Liver (tissue), 9 donors: Measurements from ENCODE around the gene SLC30A4. TPM values are rescaled to one million over a fixed set of nuclear protein-coding genes. Genes with fewer than 3 reads are reported as not detected.

Experiments used
- DNase-seq: peaks from one replicate; pipeline ENCODE4 v3.0.0-alpha.2; 2017; ENCODE audit warnings: low spot score
- H3K27ac ChIP-seq, 2 donors: one replicate each; pipeline ENCODE4 v1.7.0; 2013; ENCODE audit warnings: inconsistent platforms in 2 of 2, low read length in 2 of 2, control low read depth in 1 of 2, low read depth in 1 of 2, mild to moderate bottlenecking in 1 of 2
- H3K27me3 ChIP-seq, 4 donors: one replicate each; pipeline versions ENCODE4 v1.6.1 to v1.7.0; 2013; ENCODE audit warnings: low read length in 3 of 4, inconsistent platforms in 1 of 4, mild to moderate bottlenecking in 1 of 4, moderate library complexity in 1 of 4; ENCODE audit not compliant: control insufficient read depth in 4 of 4, insufficient read depth in 4 of 4
- H3K36me3 ChIP-seq, 4 donors: one replicate each; pipeline versions ENCODE4 v1.6.1 to v1.7.0; 2013; ENCODE audit warnings: low read length in 3 of 4, mild to moderate bottlenecking in 3 of 4, low read depth in 1 of 4, moderate library complexity in 1 of 4; ENCODE audit not compliant: control insufficient read depth in 4 of 4, insufficient read depth in 3 of 4
- H3K4me1 ChIP-seq, 4 donors: one replicate each; pipeline versions ENCODE4 v1.6.1 to v1.7.0; 2013; ENCODE audit warnings: low read length in 3 of 4, mild to moderate bottlenecking in 3 of 4, moderate library complexity in 1 of 4; ENCODE audit not compliant: control insufficient read depth in 4 of 4, insufficient read depth in 4 of 4
- H3K4me3 ChIP-seq, 3 donors: one replicate each; pipeline versions ENCODE4 v1.6.1 to v1.7.0; 2013; ENCODE audit warnings: low read length in 3 of 3, control low read depth in 1 of 3, low read depth in 1 of 3, mild to moderate bottlenecking in 1 of 3
- H3K9ac ChIP-seq, 2 donors: one replicate each; pipeline ENCODE4 v1.7.0; 2013; ENCODE audit warnings: low read length in 2 of 2, mild to moderate bottlenecking in 2 of 2, moderate library complexity in 2 of 2, control low read depth in 1 of 2, low read depth in 1 of 2
- H3K9me3 ChIP-seq, 4 donors: one replicate each; pipeline versions ENCODE4 v1.6.1 to v1.7.0; 2013; ENCODE audit warnings: low read length in 3 of 4; ENCODE audit not compliant: control insufficient read depth in 4 of 4
- EGR1 ChIP-seq, 2 donors: IDR thresholded peaks; 2 replicates each; pipeline ENCODE4 v1.6.1; 2016 to 2018; ENCODE audit warnings: antibody characterized with exemption in 2 of 2, low read depth in 2 of 2
- FOXA1 ChIP-seq: IDR thresholded peaks from 2 replicates; pipeline ENCODE4 v1.6.1; 2016; ENCODE audit warnings: antibody characterized with exemption
- FOXA2 ChIP-seq: IDR thresholded peaks from 2 replicates; pipeline ENCODE4 v1.6.1; 2016; ENCODE audit warnings: antibody characterized with exemption
- HNF4A ChIP-seq, 2 donors: conservative IDR thresholded peaks; 2 replicates each; pipeline ENCODE4 v1.6.1; 2016; ENCODE audit warnings: antibody characterized with exemption in 2 of 2, mild to moderate bottlenecking in 2 of 2
- HNF4G ChIP-seq: IDR thresholded peaks from 2 replicates; pipeline ENCODE4 v1.6.1; 2016; ENCODE audit warnings: antibody characterized with exemption
- JUND ChIP-seq, 2 donors: IDR thresholded peaks; 2 replicates each; pipeline ENCODE4 v1.6.1; 2016; ENCODE audit warnings: antibody characterized with exemption in 2 of 2
- NR2F2 ChIP-seq: IDR thresholded peaks from 2 replicates; pipeline ENCODE4 v1.6.1; 2016; ENCODE audit warnings: antibody characterized with exemption
- REST ChIP-seq: IDR thresholded peaks from 2 replicates; pipeline ENCODE4 v1.6.1; 2016; ENCODE audit warnings: antibody characterized with exemption, mild to moderate bottlenecking
- RXRA ChIP-seq, 2 donors: IDR thresholded peaks; 2 replicates each; pipeline ENCODE4 v1.6.1; 2017 to 2018; ENCODE audit warnings: antibody characterized with exemption in 2 of 2, mild to moderate bottlenecking in 1 of 2
- SP1 ChIP-seq: IDR thresholded peaks from 2 replicates; pipeline ENCODE4 v1.6.1; 2018; ENCODE audit warnings: antibody characterized with exemption, mild to moderate bottlenecking
- TAF1 ChIP-seq: conservative IDR thresholded peaks from 2 replicates; pipeline ENCODE4 v1.6.1; 2016; ENCODE audit warnings: antibody characterized with exemption, mild to moderate bottlenecking
- YY1 ChIP-seq: IDR thresholded peaks from 2 replicates; pipeline ENCODE4 v1.6.1; 2016; ENCODE audit warnings: antibody characterized with exemption, mild to moderate bottlenecking
- WGBS: extraction: QIAGEN DNeasy Blood & Tissue Kit; methylation state at CpG from one replicate; pipeline ENCODE4 v1.1.7; 2013; 5-methylcytosine and 5-hydroxymethylcytosine counted together
- polyA plus RNA-seq, 2 donors: library from polyadenylated mRNA; stranded (reverse) in 1 of 2; unstranded in 1 of 2; fragments of 200-250 nt in 1 of 2; fragments of >200 nt in 1 of 2; fragmentation: Nextera tagmentation in 1 of 2; extraction: Ambion mirVana in 1 of 2; gene quantifications; one replicate each; pipeline versions ENCODE4 v1.2.1 to v1.2.3, GENCODE V29; 2013 to 2015
- total RNA-seq, 2 donors: library from RNA; depleted of rRNA; stranded (reverse); fragments of >200 nt; gene quantifications; one replicate each; pipeline ENCODE4 v1.2.3, GENCODE V29; 2014
- TF ChIP-seq, protein P1 (sequence below): IDR thresholded peaks from 2 replicates; pipeline ENCODE4 v1.6.1; 2016; ENCODE audit warnings: antibody characterized with exemption
- TF ChIP-seq, protein P2 (sequence below): IDR thresholded peaks from 2 replicates; pipeline ENCODE4 v1.6.1; 2016; ENCODE audit warnings: antibody characterized with exemption
- TF ChIP-seq, protein P3 (sequence below): IDR thresholded peaks from 2 replicates; pipeline ENCODE4 v1.6.1; 2016; ENCODE audit warnings: antibody characterized with exemption
- donor health status: healthy.
- donor health status: healthy.
- donor health status: healthy.
- donor health status: healthy.
- donor health status: healthy.

The SLC30A4 gene
- total and polyA plus RNA-seq, 4 donors = 0.69 to 5.6 (median 2.7) TPM

DNA sequence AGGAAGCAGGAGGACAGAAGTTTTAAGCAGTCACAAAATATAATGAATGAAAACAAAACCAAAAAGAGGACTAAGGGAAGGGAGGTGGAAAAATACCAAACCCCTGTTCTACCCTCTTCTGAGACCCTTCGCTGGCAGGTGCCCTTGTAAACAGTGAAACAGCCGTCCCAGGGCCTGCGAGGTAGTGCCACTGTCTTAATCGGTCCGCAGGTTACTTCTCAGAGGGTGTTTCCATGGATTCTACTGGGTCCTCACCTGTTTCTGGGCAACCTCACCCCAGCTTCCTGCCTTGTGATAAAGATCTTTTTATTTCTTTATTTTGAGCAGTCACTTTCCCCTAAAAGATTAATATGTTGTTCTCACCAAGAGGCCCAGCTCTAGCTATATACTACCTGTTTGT lies 65.3 kb downstream of the SLC30A4 start:
- Histone ChIP-seq H3K4me1 (peaks cover 0 to 10% (median 7%) of the 10 kb centered on the region in 4 donors), H3K9ac (peak overlapping the region in 1 of 2 donors; percentile 94), H3K27ac (no peak overlapping the region)

DNA sequence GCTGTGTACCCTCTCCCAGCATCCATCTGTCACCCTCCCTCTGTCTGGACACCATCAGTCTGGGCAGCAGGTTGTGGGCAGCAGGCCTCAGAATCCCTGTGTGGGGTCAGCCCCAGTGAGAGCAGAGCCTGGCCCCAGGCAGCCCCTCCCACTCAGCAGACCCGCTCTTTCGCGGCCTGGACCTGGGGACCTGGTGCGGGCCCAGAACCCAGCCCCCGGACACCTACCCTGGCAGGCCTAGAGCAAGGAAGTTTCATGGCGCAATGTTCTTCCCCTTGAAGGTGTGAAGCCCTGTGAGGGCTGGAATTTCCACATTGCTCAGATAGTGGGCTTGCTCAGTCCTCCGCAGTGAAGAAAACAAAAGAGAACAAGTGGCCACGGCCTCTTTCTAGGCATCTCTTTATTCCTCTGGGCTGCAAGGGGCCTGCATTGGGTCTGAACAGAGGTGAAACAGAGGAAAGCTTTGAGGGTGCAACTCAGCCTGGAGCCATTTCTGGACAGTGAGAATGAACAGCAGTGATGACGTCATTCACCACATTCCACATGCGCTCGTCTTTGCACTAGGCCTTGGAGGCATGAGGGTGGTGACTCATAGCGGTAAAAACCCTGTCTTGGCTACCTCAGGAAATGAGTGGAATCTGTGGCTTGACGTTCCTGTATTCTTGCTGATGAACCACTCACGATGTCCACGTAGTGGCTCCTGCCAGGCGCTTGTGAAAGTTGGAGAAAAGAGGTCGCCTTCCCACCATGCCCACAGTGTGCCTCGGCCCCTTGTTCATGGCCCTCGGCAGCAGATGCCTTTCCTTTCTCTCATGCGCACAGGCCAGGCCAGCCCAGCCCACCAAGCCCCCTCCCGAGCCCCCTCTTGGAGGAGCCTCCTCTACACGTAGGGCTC lies 66.1 kb downstream of the SLC30A4 start:
- Histone ChIP-seq H3K9me3 (no peaks in the 10 kb centered on the region), H3K27me3 (no peaks in the 10 kb centered on the region), H3K4me1 (peaks cover 0 to 10% (median 7%) of the 10 kb centered on the region in 4 donors), H3K4me3 (no peak overlapping the region), H3K27ac (no peak overlapping the region), H3K9ac (no peak overlapping the region), H3K36me3 (no peaks in the 10 kb centered on the region)
- TF ChIP-seq, protein P1, sequence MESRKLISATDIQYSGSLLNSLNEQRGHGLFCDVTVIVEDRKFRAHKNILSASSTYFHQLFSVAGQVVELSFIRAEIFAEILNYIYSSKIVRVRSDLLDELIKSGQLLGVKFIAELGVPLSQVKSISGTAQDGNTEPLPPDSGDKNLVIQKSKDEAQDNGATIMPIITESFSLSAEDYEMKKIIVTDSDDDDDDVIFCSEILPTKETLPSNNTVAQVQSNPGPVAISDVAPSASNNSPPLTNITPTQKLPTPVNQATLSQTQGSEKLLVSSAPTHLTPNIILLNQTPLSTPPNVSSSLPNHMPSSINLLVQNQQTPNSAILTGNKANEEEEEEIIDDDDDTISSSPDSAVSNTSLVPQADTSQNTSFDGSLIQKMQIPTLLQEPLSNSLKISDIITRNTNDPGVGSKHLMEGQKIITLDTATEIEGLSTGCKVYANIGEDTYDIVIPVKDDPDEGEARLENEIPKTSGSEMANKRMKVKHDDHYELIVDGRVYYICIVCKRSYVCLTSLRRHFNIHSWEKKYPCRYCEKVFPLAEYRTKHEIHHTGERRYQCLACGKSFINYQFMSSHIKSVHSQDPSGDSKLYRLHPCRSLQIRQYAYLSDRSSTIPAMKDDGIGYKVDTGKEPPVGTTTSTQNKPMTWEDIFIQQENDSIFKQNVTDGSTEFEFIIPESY = no peak
- TF ChIP-seq JUND (IDR thresholded peaks at IDR 0.05) = peak in 1 of 2 donors; percentile 18
- WGBS = 71% methylated on average over 22 of the region's 22 CpGs
- DNase-seq = no peak

More for the DNA sequence above, 65.3 kb downstream of the SLC30A4 start:
- DNase-seq = no peak
- Histone ChIP-seq H3K4me3 (no peak overlapping the region), H3K36me3 (no peaks in the 10 kb centered on the region), H3K9me3 (no peaks in the 10 kb centered on the region), H3K27me3 (no peaks in the 10 kb centered on the region)
- WGBS = 30% methylated on average over 5 of the region's 5 CpGs
- TF ChIP-seq, protein P2, sequence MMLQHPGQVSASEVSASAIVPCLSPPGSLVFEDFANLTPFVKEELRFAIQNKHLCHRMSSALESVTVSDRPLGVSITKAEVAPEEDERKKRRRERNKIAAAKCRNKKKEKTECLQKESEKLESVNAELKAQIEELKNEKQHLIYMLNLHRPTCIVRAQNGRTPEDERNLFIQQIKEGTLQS = no peak
- no peak for TF ChIP-seq FOXA2
- TF ChIP-seq HNF4A (conservative IDR thresholded peaks at IDR 0.05) = no peak
- TF ChIP-seq HNF4G = no peak
- TF ChIP-seq EGR1 (IDR thresholded peaks at IDR 0.05; ENCODE audit: low read depth in 2 of 2) = no peak
- TF ChIP-seq RXRA (IDR thresholded peaks at IDR 0.05) = no peak
- no peak for TF ChIP-seq SP1
- TF ChIP-seq, protein P3, sequence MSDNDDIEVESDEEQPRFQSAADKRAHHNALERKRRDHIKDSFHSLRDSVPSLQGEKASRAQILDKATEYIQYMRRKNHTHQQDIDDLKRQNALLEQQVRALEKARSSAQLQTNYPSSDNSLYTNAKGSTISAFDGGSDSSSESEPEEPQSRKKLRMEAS = no peak
- TF ChIP-seq JUND (IDR thresholded peaks at IDR 0.05) = no peak
- TF ChIP-seq YY1 = no peak
- TF ChIP-seq FOXA1 = no peak
- TF ChIP-seq, protein P1 = no peak
- TF ChIP-seq NR2F2 = no peak
- TF ChIP-seq REST = no peak
- TF ChIP-seq TAF1 = no peak
